HL-60 (cell line): Measurements from ENCODE around the gene GEN1.

Source experiments
- CTCF ChIP-seq: IDR thresholded peaks from one replicate; pipeline ENCODE4 v1.5.1; 2011; ENCODE audit warnings: low read length, control low read depth, inconsistent platforms; ENCODE audit not compliant: insufficient read depth
- REST ChIP-seq: IDR thresholded peaks from 2 replicates; pipeline ENCODE4 v1.6.1; 2012; ENCODE audit warnings: low read depth; ENCODE audit not compliant: insufficient replicate concordance

GRCh38 chr2:17771956-17772355 is 18.0 kb downstream of the GEN1 start:
- no peak for TF ChIP-seq REST
- no peak for TF ChIP-seq CTCF
